Activated naive CD4-positive, alpha-beta T cell treated with anti-CD3 and anti-CD28 coated beads for 36 hours (primary cell): ENCODE measurements around the gene LRRC49. TPM values are rescaled to one million over a fixed set of nuclear protein-coding genes. Genes with fewer than 3 reads are reported as not detected.
"Not testable (repeated sequence)": the region's sequence is repeated elsewhere in the genome, so short reads cannot be mapped to it uniquely, and the experiment has no call there.

Source experiments
- CTCF ChIA-PET: fragments of 350-600 bp; sonication (Branson Sonifier 250); formaldehyde crosslinking; loops from one replicate; lab custom pipeline; 2021; ENCODE audit warnings: antibody characterized with exemption; lab: Charles Lee
- DNase-seq: peaks from one replicate; pipeline ENCODE4 v3.0.0-alpha.2; 2020
- H3K27ac Mint-ChIP-seq: one replicate; pipeline ENCODE4 v1.8.0; 2021; ENCODE audit warnings: mild to moderate bottlenecking, mixed read lengths
- H3K27me3 Mint-ChIP-seq: one replicate; pipeline ENCODE4 v1.8.0; 2021; ENCODE audit warnings: low read depth, mixed read lengths
- H3K36me3 Mint-ChIP-seq: one replicate; pipeline ENCODE4 v1.8.0; 2021; ENCODE audit warnings: low read depth, mixed read lengths
- H3K4me1 Mint-ChIP-seq: one replicate; pipeline ENCODE4 v1.8.0; 2021; ENCODE audit warnings: low read depth, mixed read lengths
- H3K4me3 Mint-ChIP-seq: one replicate; pipeline ENCODE4 v1.8.0; 2021; ENCODE audit warnings: mild to moderate bottlenecking, moderate library complexity, mixed read lengths
- H3K9me3 Mint-ChIP-seq: one replicate; pipeline ENCODE4 v1.8.0; 2021; ENCODE audit warnings: mixed read lengths
- intact Hi-C: fragments of 100-400 bp; cut with micrococcal nuclease; formaldehyde crosslinking; loops from one replicate; pipeline ENCODE4 v1.15.1; 2023
- total RNA-seq, 2 experiments: library from RNA; stranded (reverse); gene quantifications; one replicate each; pipeline ENCODE4 v1.2.3, GENCODE V29; 2021

LRRC49 gene
- total RNA-seq, 2 experiments from 2014 or later: not detected

GRCh38 chr15:70976851-70977250 is 84.2 kb downstream of the LRRC49 start:
- Mint-ChIP-seq H3K9me3 (no peaks in the 10 kb centered on the region), H3K27me3 (peaks cover 5% of the 10 kb centered on the region), H3K36me3 (no peaks in the 10 kb centered on the region), H3K4me1 (no peaks in the 10 kb centered on the region), H3K27ac (no peak overlapping the region), H3K4me3 (no peak overlapping the region)
- CTCF ChIA-PET: no interaction called here
- intact Hi-C loops: no loop called here
- DNase-seq: no peak

GRCh38 chr15:70995383-70995970 is 102.9 kb downstream of the LRRC49 start:
- Mint-ChIP-seq H3K4me1 (no peaks in the 10 kb centered on the region), H3K27ac (no peak overlapping the region), H3K36me3 (no peaks in the 10 kb centered on the region), H3K4me3 (no peak overlapping the region), H3K27me3 (peaks cover 8% of the 10 kb centered on the region), H3K9me3 (peaks cover 15% of the 10 kb centered on the region)
- DNase-seq: no peak
- intact Hi-C loops: no loop called here
- CTCF ChIA-PET: no interaction called here

GRCh38 chr15:70998319-70998718 is 105.7 kb downstream of the LRRC49 start:
- CTCF ChIA-PET: interaction anchor here (0.6 kb wide), 2 partner anchors 246 to 247 kb away, joined by 4 to 5 read pairs; no protein-coding TSS in a partner anchor
- Mint-ChIP-seq H3K27me3 (peaks cover 12% of the 10 kb centered on the region), H3K4me1 (no peaks in the 10 kb centered on the region), H3K9me3 (peaks cover 17% of the 10 kb centered on the region), H3K27ac (no peak overlapping the region), H3K4me3 (no peak overlapping the region), H3K36me3 (no peaks in the 10 kb centered on the region)
- DNase-seq: no peak
- intact Hi-C loops: no loop called here

GRCh38 chr15:71002316-71002715 is 109.7 kb downstream of the LRRC49 start:
- Mint-ChIP-seq H3K4me1 (no peaks in the 10 kb centered on the region), H3K36me3 (no peaks in the 10 kb centered on the region), H3K9me3 (peaks cover 17% of the 10 kb centered on the region), H3K27me3 (peaks cover 17% of the 10 kb centered on the region), H3K4me3 (no peak overlapping the region), H3K27ac (no peak overlapping the region)
- intact Hi-C loops: no loop called here
- CTCF ChIA-PET: no interaction called here
- no peak for DNase-seq

GRCh38 chr15:71003319-71003718 is 110.7 kb downstream of the LRRC49 start:
- no peak for DNase-seq
- Mint-ChIP-seq H3K36me3 (no peaks in the 10 kb centered on the region), H3K4me1 (no peaks in the 10 kb centered on the region), H3K27ac (no peak overlapping the region), H3K4me3 (no peak overlapping the region), H3K9me3 (peaks cover 15% of the 10 kb centered on the region), H3K27me3 (peaks cover 17% of the 10 kb centered on the region)
- intact Hi-C loops: no loop called here
- CTCF ChIA-PET: no interaction called here

GRCh38 chr15:71004506-71004905 is 111.9 kb downstream of the LRRC49 start:
- peaks cover 21% of the 10 kb centered on the region for H3K27me3 Mint-ChIP-seq
- H3K4me3 Mint-ChIP-seq, CTCF ChIA-PET, H3K9me3 Mint-ChIP-seq, intact Hi-C loops, H3K4me1 Mint-ChIP-seq, H3K36me3 Mint-ChIP-seq, DNase-seq, H3K27ac Mint-ChIP-seq: not testable (repeated sequence)

GRCh38 chr15:71005895-71006294 is 113.3 kb downstream of the LRRC49 start:
- H3K27ac Mint-ChIP-seq: no peak overlapping the region
- no peaks in the 10 kb centered on the region for H3K4me1 Mint-ChIP-seq
- H3K9me3 Mint-ChIP-seq: peaks cover 2% of the 10 kb centered on the region
- no peaks in the 10 kb centered on the region for H3K36me3 Mint-ChIP-seq
- no peak overlapping the region for H3K4me3 Mint-ChIP-seq
- CTCF ChIA-PET: interaction anchor here (0.5 kb wide), 1 partner anchor 385 kb away, joined by 3 read pairs; no protein-coding TSS in a partner anchor
- H3K27me3 Mint-ChIP-seq: peaks cover 23% of the 10 kb centered on the region
- DNase-seq: no peak
- intact Hi-C loops: no loop called here

- H3K27ac Mint-ChIP-seq: no peak overlapping the region
- H3K9me3 Mint-ChIP-seq: no peaks in the 10 kb centered on the region
- CTCF ChIA-PET: no interaction called here
- no peaks in the 10 kb centered on the region for H3K4me1 Mint-ChIP-seq
- no peaks in the 10 kb centered on the region for H3K36me3 Mint-ChIP-seq
- H3K27me3 Mint-ChIP-seq: peaks cover 29% of the 10 kb centered on the region
- H3K4me3 Mint-ChIP-seq: no peak overlapping the region
- intact Hi-C loops: no loop called here
- no peak for DNase-seq
Measured at GRCh38 chr15:71008250-71008870, 115.7 kb downstream of the LRRC49 start.

GRCh38 chr15:71010472-71010871 is 117.8 kb downstream of the LRRC49 start:
- intact Hi-C loops: no loop called here
- H3K27ac Mint-ChIP-seq: no peak overlapping the region
- CTCF ChIA-PET: no interaction called here
- H3K9me3 Mint-ChIP-seq: no peaks in the 10 kb centered on the region
- no peak for DNase-seq
- H3K4me1 Mint-ChIP-seq: no peaks in the 10 kb centered on the region
- no peak overlapping the region for H3K4me3 Mint-ChIP-seq
- no peaks in the 10 kb centered on the region for H3K36me3 Mint-ChIP-seq
- H3K27me3 Mint-ChIP-seq: peaks cover 26% of the 10 kb centered on the region

GRCh38 chr15:71010997-71011396 is 118.4 kb downstream of the LRRC49 start:
- Mint-ChIP-seq H3K27ac (no peak overlapping the region), H3K27me3 (peaks cover 26% of the 10 kb centered on the region), H3K36me3 (no peaks in the 10 kb centered on the region), H3K4me1 (no peaks in the 10 kb centered on the region), H3K9me3 (no peaks in the 10 kb centered on the region), H3K4me3 (no peak overlapping the region)
- intact Hi-C loops: loop anchor here (1.0 kb wide), 1 partner anchor 429 kb away; no protein-coding TSS in a partner anchor
- CTCF ChIA-PET: interaction anchor here (1.0 to 1.6 kb wide), 2 partner anchors 17 to 376 kb away, joined by 3 read pairs; no protein-coding TSS in a partner anchor
- no peak for DNase-seq

- intact Hi-C loops: loop anchor here (1.0 kb wide), 1 partner anchor 429 kb away; no protein-coding TSS in a partner anchor
- DNase-seq: peak; percentile 7
- Mint-ChIP-seq H3K27me3 (peaks cover 21% of the 10 kb centered on the region), H3K4me3 (no peak overlapping the region), H3K9me3 (no peaks in the 10 kb centered on the region), H3K4me1 (no peaks in the 10 kb centered on the region), H3K27ac (no peak overlapping the region), H3K36me3 (no peaks in the 10 kb centered on the region)
- CTCF ChIA-PET: interaction anchor here (1.0 to 1.6 kb wide), 2 partner anchors 17 to 375 kb away, joined by 3 read pairs; no protein-coding TSS in a partner anchor
Measured at GRCh38 chr15:71011503-71012155, 119.0 kb downstream of the LRRC49 start.

- Mint-ChIP-seq H3K27ac (no peak overlapping the region), H3K4me3 (no peak overlapping the region), H3K36me3 (no peaks in the 10 kb centered on the region), H3K27me3 (peaks cover 20% of the 10 kb centered on the region), H3K9me3 (no peaks in the 10 kb centered on the region), H3K4me1 (no peaks in the 10 kb centered on the region)
- intact Hi-C loops: no loop called here
- CTCF ChIA-PET: no interaction called here
- DNase-seq: no peak
Measured at GRCh38 chr15:71013446-71013845, 120.8 kb downstream of the LRRC49 start.
